Astrocyte (in vitro differentiated cells and primary cell): Measurements from ENCODE around the gene PRKCG. TPM values are rescaled to one million over a fixed set of nuclear protein-coding genes. Genes with fewer than 3 reads are reported as not detected.
"Not testable (repeated sequence)": the region's sequence is repeated elsewhere in the genome, so short reads cannot be mapped to it uniquely, and the experiment has no call there.

Experiments
- DNase-seq: peaks from one replicate; pipeline ENCODE4 v3.0.0-alpha.2; 2010; ENCODE audit warnings: low read depth
- FAIRE-seq: peaks from 2 replicates; lab custom pipeline; 2011; peaks lifted over from hg19 to GRCh38; lab: Jason Lieb, UNC
- H2AFZ ChIP-seq: 2 replicates; pipeline ENCODE4 v1.6.0; 2012; ENCODE audit warnings: low read depth, low read length, inconsistent platforms
- H3K27ac ChIP-seq: 2 replicates; pipeline ENCODE4 v1.5.1; 2011; ENCODE audit warnings: low read depth, low read length, inconsistent platforms
- H3K27me3 ChIP-seq: 2 replicates; pipeline ENCODE4 v1.6.0; 2011; ENCODE audit warnings: low read length, inconsistent platforms; ENCODE audit not compliant: insufficient read depth
- H3K36me3 ChIP-seq: 2 replicates; pipeline ENCODE4 v1.5.1; 2011; ENCODE audit warnings: low read length, inconsistent platforms; ENCODE audit not compliant: insufficient read depth
- H3K4me1 ChIP-seq: 2 replicates; pipeline ENCODE4 v1.5.1; 2011; ENCODE audit warnings: low read length, inconsistent platforms; ENCODE audit not compliant: insufficient read depth
- H3K4me2 ChIP-seq: 2 replicates; pipeline ENCODE4 v1.6.0; 2012; ENCODE audit warnings: low read length, inconsistent platforms
- H3K4me3 ChIP-seq: 2 replicates; pipeline ENCODE4 v1.5.1; 2011; ENCODE audit warnings: low read depth, mild to moderate bottlenecking, low read length, inconsistent platforms; ENCODE audit not compliant: insufficient read depth
- H3K79me2 ChIP-seq: 2 replicates; pipeline ENCODE4 v1.6.0; 2012; ENCODE audit warnings: mild to moderate bottlenecking, low read length, inconsistent platforms; ENCODE audit not compliant: insufficient read depth
- H3K9ac ChIP-seq: 2 replicates; pipeline ENCODE4 v1.6.0; 2012; ENCODE audit warnings: mild to moderate bottlenecking, low read length, inconsistent platforms
- H3K9me3 ChIP-seq: 2 replicates; pipeline ENCODE4 v1.5.1; 2012; ENCODE audit warnings: low read depth, mild to moderate bottlenecking, low read length, inconsistent platforms; ENCODE audit not compliant: insufficient read depth
- H4K20me1 ChIP-seq: 2 replicates; pipeline ENCODE4 v1.6.0; 2012; ENCODE audit warnings: low read length, inconsistent platforms; ENCODE audit not compliant: insufficient read depth
- H3K27ac Mint-ChIP-seq: one replicate; pipeline ENCODE4 v1.8.0; 2021; ENCODE audit warnings: mild to moderate bottlenecking, mixed read lengths; ENCODE audit not compliant: unreplicated experiment
- H3K27me3 Mint-ChIP-seq: one replicate; pipeline ENCODE4 v1.8.0; 2021; ENCODE audit warnings: low read depth, mixed read lengths; ENCODE audit not compliant: unreplicated experiment
- H3K36me3 Mint-ChIP-seq: one replicate; pipeline ENCODE4 v1.8.0; 2021; ENCODE audit warnings: low read depth, mixed read lengths; ENCODE audit not compliant: unreplicated experiment
- H3K4me1 Mint-ChIP-seq: one replicate; pipeline ENCODE4 v1.8.0; 2021; ENCODE audit warnings: low read depth, mixed read lengths; ENCODE audit not compliant: unreplicated experiment
- H3K4me3 Mint-ChIP-seq: one replicate; pipeline ENCODE4 v1.8.0; 2021; ENCODE audit warnings: mild to moderate bottlenecking, moderate library complexity, mixed read lengths; ENCODE audit not compliant: unreplicated experiment
- H3K9me3 Mint-ChIP-seq: one replicate; pipeline ENCODE4 v1.8.0; 2021; ENCODE audit warnings: mild to moderate bottlenecking, mixed read lengths; ENCODE audit not compliant: unreplicated experiment
- EZH2 ChIP-seq: IDR thresholded peaks from 2 replicates; pipeline ENCODE4 v1.6.1; 2012; ENCODE audit warnings: mild to moderate bottlenecking, low read length, inconsistent platforms; ENCODE audit not compliant: insufficient read depth
- total RNA-seq: library from RNA; stranded (reverse); gene quantifications from 2 replicates; pipeline ENCODE4 v1.2.1, GENCODE V29; 2021
- TF ChIP-seq, protein P1 (sequence below): IDR thresholded peaks from 2 replicates; pipeline ENCODE4 v1.5.1; 2011; ENCODE audit warnings: low read depth, mild to moderate bottlenecking, inconsistent platforms, low read length, moderate library complexity; ENCODE audit not compliant: insufficient read depth

The PRKCG gene
- total RNA-seq, 1 donor from 2014 or later, result 0.41 TPM

DNA sequence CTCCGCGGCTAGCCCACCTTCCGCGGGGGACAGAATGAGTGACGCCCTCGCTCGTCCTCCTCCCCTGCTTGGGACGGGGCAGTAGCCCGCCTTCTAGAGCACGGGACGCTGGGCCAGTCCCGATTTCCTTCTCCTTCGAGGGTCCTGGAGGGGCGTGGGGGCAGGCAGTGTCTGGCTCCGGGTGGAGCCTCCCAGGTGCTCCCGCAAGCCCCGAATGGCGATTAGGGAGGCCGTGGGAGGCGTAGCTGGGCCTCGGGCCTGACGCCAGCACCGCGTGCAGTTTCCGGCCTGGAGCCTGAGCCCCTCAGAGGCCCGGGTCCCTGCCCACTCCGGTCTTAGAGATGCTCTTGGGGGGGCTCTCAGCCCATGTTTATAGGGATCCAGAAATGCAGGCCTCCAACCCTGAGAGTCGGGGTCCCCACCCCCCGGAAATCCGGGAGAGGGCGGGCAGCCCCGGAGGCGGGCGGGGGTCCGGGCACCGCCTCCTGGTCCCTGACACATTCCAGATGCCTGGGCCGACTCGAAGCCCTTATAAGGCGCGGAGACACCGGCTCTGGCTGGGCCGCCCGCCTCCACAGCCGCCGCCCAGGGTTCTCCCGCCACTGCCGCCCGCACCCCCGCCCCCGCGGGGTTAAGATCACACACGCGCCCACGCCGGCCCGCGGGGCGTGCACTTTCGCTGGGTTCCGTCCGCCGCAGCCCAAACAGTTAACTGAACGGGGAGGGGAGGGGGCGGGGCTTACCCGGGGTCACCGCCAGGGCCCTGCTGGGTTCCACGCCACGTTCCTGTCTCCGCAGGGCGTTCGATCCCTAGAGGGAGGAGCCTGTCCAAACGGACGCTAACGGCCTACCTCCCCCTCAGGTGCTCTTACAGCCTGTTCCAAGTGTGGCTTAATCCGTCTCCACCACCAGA, 12.8 kb upstream of the PRKCG start:
- no peaks in the 10 kb centered on the region for H3K27me3 Mint-ChIP-seq

DNA sequence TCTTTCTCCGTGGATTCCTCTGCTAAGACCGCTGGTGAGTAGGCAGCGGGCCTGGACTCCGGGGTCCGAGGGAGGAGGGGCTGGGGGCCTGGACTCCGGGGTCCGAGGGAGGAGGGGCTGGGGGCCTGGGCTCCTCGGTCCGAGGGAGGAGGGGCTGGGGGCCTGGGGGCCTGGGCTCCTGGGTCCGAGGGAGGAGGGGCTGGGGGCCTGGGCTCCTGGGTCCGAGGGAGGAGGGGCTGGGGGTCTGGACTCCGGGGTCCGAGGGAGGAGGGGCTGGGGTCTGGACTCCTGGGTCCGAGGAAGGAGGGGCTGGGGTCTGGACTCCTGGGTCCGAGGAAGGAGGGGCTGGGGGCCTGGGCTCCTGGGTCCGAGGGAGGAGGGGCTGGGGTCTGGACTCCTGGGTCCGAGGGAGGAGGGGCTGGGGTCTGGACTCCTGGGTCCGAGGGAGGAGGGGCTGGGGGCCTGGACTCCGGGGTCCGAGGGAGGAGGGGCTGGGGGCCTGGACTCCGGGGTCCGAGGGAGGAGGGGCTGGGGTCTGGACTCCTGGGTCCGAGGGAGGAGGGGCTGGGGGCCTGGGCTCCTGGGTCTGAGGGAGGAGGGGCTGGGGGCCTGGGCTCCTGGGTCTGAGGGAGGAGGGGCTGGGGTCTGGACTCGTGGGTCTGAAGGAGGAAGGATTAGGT, 12.1 kb upstream of the PRKCG start:
- H3K36me3 Mint-ChIP-seq, H3K27ac Mint-ChIP-seq, H2AFZ ChIP-seq, H3K9me3 ChIP-seq, H3K27me3 Mint-ChIP-seq, H3K36me3 ChIP-seq, DNase-seq, H3K27me3 ChIP-seq, H3K9me3 Mint-ChIP-seq, FAIRE-seq: not testable (repeated sequence)
- Histone ChIP-seq H3K4me2 (peak overlapping the region; percentile 94), H3K79me2 (peaks cover 59% of the 10 kb centered on the region), H3K9ac (peak overlapping the region; percentile 99), H3K4me3 (peak overlapping the region; percentile 95), H3K27ac (peak overlapping the region; percentile 93), H3K4me1 (peaks cover 14% of the 10 kb centered on the region), H4K20me1 (peaks cover 46% of the 10 kb centered on the region)
- H3K4me3 Mint-ChIP-seq, result peak overlapping the region; percentile 83
- H3K4me1 Mint-ChIP-seq, result peaks cover 13% of the 10 kb centered on the region

More for the DNA sequence above, 12.8 kb upstream of the PRKCG start:
- Mint-ChIP-seq H3K27ac (peak overlapping the region; percentile 69), H3K9me3 (no peaks in the 10 kb centered on the region), H3K4me3 (peak overlapping the region; percentile 83), H3K4me1 (peaks cover 13% of the 10 kb centered on the region), H3K36me3 (peaks cover 4% of the 10 kb centered on the region)
- Histone ChIP-seq H2AFZ (no peak overlapping the region), H3K36me3 (peaks cover 6% of the 10 kb centered on the region), H3K27ac (peak overlapping the region; percentile 93), H3K9me3 (no peaks in the 10 kb centered on the region), H3K79me2 (peaks cover 54% of the 10 kb centered on the region), H3K4me1 (peaks cover 14% of the 10 kb centered on the region), H4K20me1 (peaks cover 38% of the 10 kb centered on the region), H3K4me2 (peak overlapping the region; percentile 94), H3K27me3 (no peaks in the 10 kb centered on the region), H3K4me3 (peak overlapping the region; percentile 95), H3K9ac (peak overlapping the region; percentile 99)
- FAIRE-seq, result no peak
- TF ChIP-seq EZH2, result no peak
- TF ChIP-seq, protein P1, sequence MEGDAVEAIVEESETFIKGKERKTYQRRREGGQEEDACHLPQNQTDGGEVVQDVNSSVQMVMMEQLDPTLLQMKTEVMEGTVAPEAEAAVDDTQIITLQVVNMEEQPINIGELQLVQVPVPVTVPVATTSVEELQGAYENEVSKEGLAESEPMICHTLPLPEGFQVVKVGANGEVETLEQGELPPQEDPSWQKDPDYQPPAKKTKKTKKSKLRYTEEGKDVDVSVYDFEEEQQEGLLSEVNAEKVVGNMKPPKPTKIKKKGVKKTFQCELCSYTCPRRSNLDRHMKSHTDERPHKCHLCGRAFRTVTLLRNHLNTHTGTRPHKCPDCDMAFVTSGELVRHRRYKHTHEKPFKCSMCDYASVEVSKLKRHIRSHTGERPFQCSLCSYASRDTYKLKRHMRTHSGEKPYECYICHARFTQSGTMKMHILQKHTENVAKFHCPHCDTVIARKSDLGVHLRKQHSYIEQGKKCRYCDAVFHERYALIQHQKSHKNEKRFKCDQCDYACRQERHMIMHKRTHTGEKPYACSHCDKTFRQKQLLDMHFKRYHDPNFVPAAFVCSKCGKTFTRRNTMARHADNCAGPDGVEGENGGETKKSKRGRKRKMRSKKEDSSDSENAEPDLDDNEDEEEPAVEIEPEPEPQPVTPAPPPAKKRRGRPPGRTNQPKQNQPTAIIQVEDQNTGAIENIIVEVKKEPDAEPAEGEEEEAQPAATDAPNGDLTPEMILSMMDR, result no peak
- peak; percentile 78 for DNase-seq

DNA sequence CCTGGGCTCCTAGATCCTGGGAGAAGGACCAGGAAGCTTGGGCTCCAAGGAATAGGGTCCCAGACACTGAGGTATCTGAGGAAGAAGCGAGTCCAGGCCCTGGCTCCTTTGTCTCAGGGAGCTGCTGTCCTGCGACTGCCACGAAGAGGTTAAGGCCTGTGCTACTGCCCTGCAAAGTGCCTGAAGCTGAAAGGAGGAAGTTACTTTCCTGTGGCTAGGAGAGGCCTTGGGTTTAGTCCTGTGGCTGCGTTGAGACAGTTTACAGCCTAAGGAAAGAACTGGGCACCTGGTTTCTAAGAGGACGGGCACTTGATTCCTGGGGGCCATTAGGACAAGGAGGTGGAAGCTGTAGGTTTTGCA, 11.5 kb upstream of the PRKCG start:
- no peaks in the 10 kb centered on the region for H3K27me3 ChIP-seq
- TF ChIP-seq EZH2, result no peak
- TF ChIP-seq, protein P1, result no peak
- peaks cover 13% of the 10 kb centered on the region for H3K4me1 ChIP-seq
- H3K27ac ChIP-seq, result no peak overlapping the region
- Mint-ChIP-seq H3K27me3 (no peaks in the 10 kb centered on the region), H3K36me3 (peaks cover 6% of the 10 kb centered on the region), H3K4me1 (peaks cover 10% of the 10 kb centered on the region), H3K4me3 (peak overlapping the region; percentile 80), H3K9me3 (no peaks in the 10 kb centered on the region), H3K27ac (peak overlapping the region; percentile 88)
- FAIRE-seq (no peak), DNase-seq (no peak)
- peaks cover 9% of the 10 kb centered on the region for H3K36me3 ChIP-seq
- H3K4me3 ChIP-seq, result peak overlapping the region; percentile 44
- peaks cover 59% of the 10 kb centered on the region for H3K79me2 ChIP-seq
- no peak overlapping the region for H2AFZ ChIP-seq
- peaks cover 50% of the 10 kb centered on the region for H4K20me1 ChIP-seq
- peak overlapping the region; percentile 59 for H3K9ac ChIP-seq
- no peaks in the 10 kb centered on the region for H3K9me3 ChIP-seq
- H3K4me2 ChIP-seq, result peak overlapping the region; percentile 79
